GM23338 (cell line): Measurements from ENCODE around the gene TRPC3. TPM values are rescaled to one million over a fixed set of nuclear protein-coding genes. Genes with fewer than 3 reads are reported as not detected.

Source experiments
- ATAC-seq: fragments of 200-7000 bp; cut with Tn5 transposase; 3 replicates; pipeline ENCODE4 v1.9.1; 2020
- DNase-seq: peaks from one replicate; pipeline ENCODE4 v3.0.0-alpha.2; 2015; ENCODE audit warnings: low spot score
- H2AFZ ChIP-seq: fragments of 200-600 bp; sonication (generic); 2 replicates; pipeline ENCODE4 v1.8.0; 2016; ENCODE audit warnings: antibody characterized with exemption, mild to moderate bottlenecking, moderate library complexity
- H3F3A ChIP-seq: fragments of 200-600 bp; sonication (generic); replicated peaks from 2 replicates; pipeline ENCODE4 v1.8.0; 2017; ENCODE audit warnings: antibody characterized with exemption, mixed run types, low read depth
- H3K27ac ChIP-seq: fragments of 200-600 bp; sonication (generic); 2 replicates; pipeline ENCODE4 v1.6.1; 2016; ENCODE audit warnings: low read depth
- H3K27me3 ChIP-seq: fragments of 200-600 bp; sonication (generic); 2 replicates; pipeline ENCODE4 v1.8.0; 2016; ENCODE audit warnings: mild to moderate bottlenecking, mixed run types, moderate library complexity; ENCODE audit not compliant: insufficient read depth
- H3K36me3 ChIP-seq: fragments of 200-600 bp; sonication (generic); 2 replicates; pipeline ENCODE4 v1.8.0; 2016; ENCODE audit warnings: mild to moderate bottlenecking; ENCODE audit not compliant: insufficient read depth
- H3K4me1 ChIP-seq: fragments of 200-600 bp; sonication (generic); 2 replicates; pipeline ENCODE4 v1.8.0; 2016; ENCODE audit warnings: mild to moderate bottlenecking, moderate library complexity; ENCODE audit not compliant: insufficient read depth
- H3K4me2 ChIP-seq: fragments of 200-600 bp; sonication (generic); 2 replicates; pipeline ENCODE4 v1.7.1; 2017; ENCODE audit warnings: mixed run types
- H3K4me3 ChIP-seq: fragments of 200-600 bp; sonication (generic); 2 replicates; pipeline ENCODE4 v1.6.1; 2016; ENCODE audit warnings: mixed run types
- H3K79me2 ChIP-seq: fragments of 200-600 bp; sonication (generic); replicated peaks from 2 replicates; pipeline ENCODE4 v1.8.0; 2017; ENCODE audit warnings: mild to moderate bottlenecking; ENCODE audit not compliant: insufficient read depth
- H3K9me2 ChIP-seq: fragments of 200-600 bp; sonication (generic); 2 replicates; pipeline ENCODE4 v1.8.0; 2017; ENCODE audit not compliant: insufficient read depth
- H4K20me1 ChIP-seq: fragments of 200-600 bp; sonication (generic); replicated peaks from 2 replicates; pipeline ENCODE4 v1.8.0; 2017; ENCODE audit warnings: mild to moderate bottlenecking; ENCODE audit not compliant: insufficient read depth
- H3K27ac Mint-ChIP-seq: 2 replicates; pipeline ENCODE4 v1.8.0; 2020; ENCODE audit warnings: inconsistent platforms, mild to moderate bottlenecking, moderate library complexity, mixed read lengths
- H3K27me3 Mint-ChIP-seq: 3 replicates; pipeline ENCODE4 v1.8.0; 2022; ENCODE audit warnings: low read depth, mild to moderate bottlenecking, moderate library complexity, mixed read lengths, inconsistent platforms; ENCODE audit not compliant: insufficient read depth, poor library complexity
- H3K36me3 Mint-ChIP-seq: 3 replicates; pipeline ENCODE4 v1.8.0; 2021; ENCODE audit warnings: low read depth, mild to moderate bottlenecking, inconsistent platforms, moderate library complexity, mixed read lengths
- H3K4me1 Mint-ChIP-seq: 3 replicates; pipeline ENCODE4 v1.8.0; 2020; ENCODE audit warnings: mild to moderate bottlenecking, inconsistent platforms, mixed read lengths
- H3K4me3 Mint-ChIP-seq: 3 replicates; pipeline ENCODE4 v1.8.0; 2021; ENCODE audit warnings: moderate library complexity, mild to moderate bottlenecking, inconsistent platforms, mixed read lengths
- H3K9me3 Mint-ChIP-seq: 3 replicates; pipeline ENCODE4 v1.8.0; 2020; ENCODE audit warnings: moderate library complexity, mild to moderate bottlenecking, inconsistent platforms, mixed read lengths
- CREB1 ChIP-seq: fragments of 250-450 bp; sonication (Bioruptor Pico); IDR thresholded peaks from 2 replicates; pipeline ENCODE4 v1.5.0; 2020; ENCODE audit warnings: low read depth, mild to moderate bottlenecking, moderate library complexity
- EZH2 ChIP-seq: fragments of 200-600 bp; sonication (generic); IDR thresholded peaks from one replicate; pipeline ENCODE4 v1.8.0; 2017; ENCODE audit warnings: antibody characterized with exemption, mild to moderate bottlenecking, low read depth; ENCODE audit not compliant: unreplicated experiment
- EZH2phosphoT487 ChIP-seq: fragments of 200-600 bp; sonication (generic); IDR thresholded peaks from one replicate; pipeline ENCODE4 v1.8.1; 2018; ENCODE audit warnings: antibody characterized with exemption; ENCODE audit not compliant: unreplicated experiment
- JUNB ChIP-seq: IDR thresholded peaks from one replicate; pipeline ENCODE4 v1.6.1; 2016; ENCODE audit warnings: antibody characterized with exemption; ENCODE audit not compliant: unreplicated experiment
- NANOG ChIP-seq: IDR thresholded peaks from 2 replicates; pipeline ENCODE4 v1.6.1; 2016; ENCODE audit warnings: antibody characterized with exemption, borderline replicate concordance
- POLR2AphosphoS5 ChIP-seq: IDR thresholded peaks from 2 replicates; pipeline ENCODE4 v1.6.1; 2016; ENCODE audit warnings: antibody characterized with exemption, low read depth
- STAT1 ChIP-seq: IDR thresholded peaks from one replicate; pipeline ENCODE4 v1.6.1; 2016; ENCODE audit warnings: antibody characterized with exemption; ENCODE audit not compliant: unreplicated experiment
- ZNF114 ChIP-seq: fragments of 250-450 bp; sonication (Bioruptor Pico); IDR thresholded peaks from 2 replicates; pipeline ENCODE4 v1.5.0; 2020; ENCODE audit warnings: mild to moderate bottlenecking, moderate library complexity
- ZNF331 ChIP-seq: fragments of 250-450 bp; sonication (Bioruptor Pico); IDR thresholded peaks from 2 replicates; pipeline ENCODE4 v1.5.0; 2020; ENCODE audit warnings: low read depth, mild to moderate bottlenecking, moderate library complexity
- polyA plus RNA-seq: library from polyadenylated mRNA; unstranded; fragments of >200 nt; fragmentation: Nextera tagmentation; extraction: Ambion mirVana; gene quantifications from 2 replicates; pipeline ENCODE4 v1.2.1, GENCODE V29; 2016
- total RNA-seq: library from RNA; depleted of rRNA; stranded (reverse); fragments of >200 nt; shearing (Covaris generic); gene quantifications from 2 replicates; pipeline ENCODE4 v1.2.3, GENCODE V29; 2014
- TF ChIP-seq, protein P1 (sequence below): IDR thresholded peaks from 2 replicates; pipeline ENCODE4 v1.6.1; 2016; ENCODE audit warnings: antibody characterized with exemption
- TF ChIP-seq, protein P2 (sequence below): IDR thresholded peaks from one replicate; pipeline ENCODE4 v1.6.1; 2018; ENCODE audit warnings: antibody characterized with exemption; ENCODE audit not compliant: unreplicated experiment
- TF ChIP-seq, protein P3 (sequence below): fragments of 250-450 bp; sonication (Bioruptor Pico); IDR thresholded peaks from 2 replicates; pipeline ENCODE4 v1.5.0; 2020; ENCODE audit warnings: mild to moderate bottlenecking, moderate library complexity
- TF ChIP-seq, protein P4 (sequence below), 2 experiments: fragments of 200-600 bp in 1 of 2; sonication (generic) in 1 of 2; conservative IDR thresholded peaks; 2 replicates each; pipeline versions ENCODE4 v1.5.1 to v1.6.1; 2016 to 2017; ENCODE audit warnings: antibody characterized with exemption in 2 of 2, low read depth in 2 of 2, mild to moderate bottlenecking in 2 of 2, moderate library complexity in 1 of 2

TRPC3 gene
- total and polyA plus RNA-seq, 2 experiments from 2014 or later = 0.44 to 1.0 TPM

DNA sequence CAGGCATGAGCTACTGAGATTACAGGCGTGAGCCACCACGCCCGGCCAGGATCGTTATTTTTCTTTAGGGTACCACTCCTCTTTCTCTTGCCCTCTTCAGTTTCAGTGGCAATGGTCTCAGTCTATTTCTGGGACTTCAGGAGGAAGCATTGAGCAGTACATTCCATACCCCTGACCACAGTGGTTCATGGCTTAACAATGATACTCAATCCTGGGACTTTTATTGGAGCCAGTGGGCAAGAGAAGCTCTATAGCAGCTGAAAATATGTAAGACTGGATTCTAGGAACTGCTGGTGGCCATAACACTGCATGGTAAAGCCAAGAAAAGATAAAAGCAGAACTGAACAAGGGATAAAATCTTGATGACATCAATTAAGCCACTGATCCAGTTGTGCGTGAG, 122.3 kb downstream of the TRPC3 start:
- Histone ChIP-seq H3K27me3 (no peaks in the 10 kb centered on the region), H2AFZ (no peak overlapping the region), H3K9me2 (no peaks in the 10 kb centered on the region), H4K20me1 (no peaks in the 10 kb centered on the region), H3K36me3 (no peaks in the 10 kb centered on the region), H3K4me2 (no peak overlapping the region), H3K79me2 (no peaks in the 10 kb centered on the region), H3F3A (no peaks in the 10 kb centered on the region), H3K27ac (no peak overlapping the region), H3K4me1 (no peaks in the 10 kb centered on the region), H3K4me3 (no peak overlapping the region)
- TF ChIP-seq EZH2 = no peak
- TF ChIP-seq JUNB = no peak
- TF ChIP-seq CREB1 (CRISPR knock-in tag) = no peak
- no peak for TF ChIP-seq ZNF331 (CRISPR knock-in tag)
- TF ChIP-seq, protein P1, sequence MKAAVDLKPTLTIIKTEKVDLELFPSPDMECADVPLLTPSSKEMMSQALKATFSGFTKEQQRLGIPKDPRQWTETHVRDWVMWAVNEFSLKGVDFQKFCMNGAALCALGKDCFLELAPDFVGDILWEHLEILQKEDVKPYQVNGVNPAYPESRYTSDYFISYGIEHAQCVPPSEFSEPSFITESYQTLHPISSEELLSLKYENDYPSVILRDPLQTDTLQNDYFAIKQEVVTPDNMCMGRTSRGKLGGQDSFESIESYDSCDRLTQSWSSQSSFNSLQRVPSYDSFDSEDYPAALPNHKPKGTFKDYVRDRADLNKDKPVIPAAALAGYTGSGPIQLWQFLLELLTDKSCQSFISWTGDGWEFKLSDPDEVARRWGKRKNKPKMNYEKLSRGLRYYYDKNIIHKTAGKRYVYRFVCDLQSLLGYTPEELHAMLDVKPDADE = no peak
- no peak for TF ChIP-seq EZH2phosphoT487
- TF ChIP-seq, protein P2, sequence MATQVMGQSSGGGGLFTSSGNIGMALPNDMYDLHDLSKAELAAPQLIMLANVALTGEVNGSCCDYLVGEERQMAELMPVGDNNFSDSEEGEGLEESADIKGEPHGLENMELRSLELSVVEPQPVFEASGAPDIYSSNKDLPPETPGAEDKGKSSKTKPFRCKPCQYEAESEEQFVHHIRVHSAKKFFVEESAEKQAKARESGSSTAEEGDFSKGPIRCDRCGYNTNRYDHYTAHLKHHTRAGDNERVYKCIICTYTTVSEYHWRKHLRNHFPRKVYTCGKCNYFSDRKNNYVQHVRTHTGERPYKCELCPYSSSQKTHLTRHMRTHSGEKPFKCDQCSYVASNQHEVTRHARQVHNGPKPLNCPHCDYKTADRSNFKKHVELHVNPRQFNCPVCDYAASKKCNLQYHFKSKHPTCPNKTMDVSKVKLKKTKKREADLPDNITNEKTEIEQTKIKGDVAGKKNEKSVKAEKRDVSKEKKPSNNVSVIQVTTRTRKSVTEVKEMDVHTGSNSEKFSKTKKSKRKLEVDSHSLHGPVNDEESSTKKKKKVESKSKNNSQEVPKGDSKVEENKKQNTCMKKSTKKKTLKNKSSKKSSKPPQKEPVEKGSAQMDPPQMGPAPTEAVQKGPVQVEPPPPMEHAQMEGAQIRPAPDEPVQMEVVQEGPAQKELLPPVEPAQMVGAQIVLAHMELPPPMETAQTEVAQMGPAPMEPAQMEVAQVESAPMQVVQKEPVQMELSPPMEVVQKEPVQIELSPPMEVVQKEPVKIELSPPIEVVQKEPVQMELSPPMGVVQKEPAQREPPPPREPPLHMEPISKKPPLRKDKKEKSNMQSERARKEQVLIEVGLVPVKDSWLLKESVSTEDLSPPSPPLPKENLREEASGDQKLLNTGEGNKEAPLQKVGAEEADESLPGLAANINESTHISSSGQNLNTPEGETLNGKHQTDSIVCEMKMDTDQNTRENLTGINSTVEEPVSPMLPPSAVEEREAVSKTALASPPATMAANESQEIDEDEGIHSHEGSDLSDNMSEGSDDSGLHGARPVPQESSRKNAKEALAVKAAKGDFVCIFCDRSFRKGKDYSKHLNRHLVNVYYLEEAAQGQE = no peak
- TF ChIP-seq NANOG = no peak
- TF ChIP-seq, protein P3, sequence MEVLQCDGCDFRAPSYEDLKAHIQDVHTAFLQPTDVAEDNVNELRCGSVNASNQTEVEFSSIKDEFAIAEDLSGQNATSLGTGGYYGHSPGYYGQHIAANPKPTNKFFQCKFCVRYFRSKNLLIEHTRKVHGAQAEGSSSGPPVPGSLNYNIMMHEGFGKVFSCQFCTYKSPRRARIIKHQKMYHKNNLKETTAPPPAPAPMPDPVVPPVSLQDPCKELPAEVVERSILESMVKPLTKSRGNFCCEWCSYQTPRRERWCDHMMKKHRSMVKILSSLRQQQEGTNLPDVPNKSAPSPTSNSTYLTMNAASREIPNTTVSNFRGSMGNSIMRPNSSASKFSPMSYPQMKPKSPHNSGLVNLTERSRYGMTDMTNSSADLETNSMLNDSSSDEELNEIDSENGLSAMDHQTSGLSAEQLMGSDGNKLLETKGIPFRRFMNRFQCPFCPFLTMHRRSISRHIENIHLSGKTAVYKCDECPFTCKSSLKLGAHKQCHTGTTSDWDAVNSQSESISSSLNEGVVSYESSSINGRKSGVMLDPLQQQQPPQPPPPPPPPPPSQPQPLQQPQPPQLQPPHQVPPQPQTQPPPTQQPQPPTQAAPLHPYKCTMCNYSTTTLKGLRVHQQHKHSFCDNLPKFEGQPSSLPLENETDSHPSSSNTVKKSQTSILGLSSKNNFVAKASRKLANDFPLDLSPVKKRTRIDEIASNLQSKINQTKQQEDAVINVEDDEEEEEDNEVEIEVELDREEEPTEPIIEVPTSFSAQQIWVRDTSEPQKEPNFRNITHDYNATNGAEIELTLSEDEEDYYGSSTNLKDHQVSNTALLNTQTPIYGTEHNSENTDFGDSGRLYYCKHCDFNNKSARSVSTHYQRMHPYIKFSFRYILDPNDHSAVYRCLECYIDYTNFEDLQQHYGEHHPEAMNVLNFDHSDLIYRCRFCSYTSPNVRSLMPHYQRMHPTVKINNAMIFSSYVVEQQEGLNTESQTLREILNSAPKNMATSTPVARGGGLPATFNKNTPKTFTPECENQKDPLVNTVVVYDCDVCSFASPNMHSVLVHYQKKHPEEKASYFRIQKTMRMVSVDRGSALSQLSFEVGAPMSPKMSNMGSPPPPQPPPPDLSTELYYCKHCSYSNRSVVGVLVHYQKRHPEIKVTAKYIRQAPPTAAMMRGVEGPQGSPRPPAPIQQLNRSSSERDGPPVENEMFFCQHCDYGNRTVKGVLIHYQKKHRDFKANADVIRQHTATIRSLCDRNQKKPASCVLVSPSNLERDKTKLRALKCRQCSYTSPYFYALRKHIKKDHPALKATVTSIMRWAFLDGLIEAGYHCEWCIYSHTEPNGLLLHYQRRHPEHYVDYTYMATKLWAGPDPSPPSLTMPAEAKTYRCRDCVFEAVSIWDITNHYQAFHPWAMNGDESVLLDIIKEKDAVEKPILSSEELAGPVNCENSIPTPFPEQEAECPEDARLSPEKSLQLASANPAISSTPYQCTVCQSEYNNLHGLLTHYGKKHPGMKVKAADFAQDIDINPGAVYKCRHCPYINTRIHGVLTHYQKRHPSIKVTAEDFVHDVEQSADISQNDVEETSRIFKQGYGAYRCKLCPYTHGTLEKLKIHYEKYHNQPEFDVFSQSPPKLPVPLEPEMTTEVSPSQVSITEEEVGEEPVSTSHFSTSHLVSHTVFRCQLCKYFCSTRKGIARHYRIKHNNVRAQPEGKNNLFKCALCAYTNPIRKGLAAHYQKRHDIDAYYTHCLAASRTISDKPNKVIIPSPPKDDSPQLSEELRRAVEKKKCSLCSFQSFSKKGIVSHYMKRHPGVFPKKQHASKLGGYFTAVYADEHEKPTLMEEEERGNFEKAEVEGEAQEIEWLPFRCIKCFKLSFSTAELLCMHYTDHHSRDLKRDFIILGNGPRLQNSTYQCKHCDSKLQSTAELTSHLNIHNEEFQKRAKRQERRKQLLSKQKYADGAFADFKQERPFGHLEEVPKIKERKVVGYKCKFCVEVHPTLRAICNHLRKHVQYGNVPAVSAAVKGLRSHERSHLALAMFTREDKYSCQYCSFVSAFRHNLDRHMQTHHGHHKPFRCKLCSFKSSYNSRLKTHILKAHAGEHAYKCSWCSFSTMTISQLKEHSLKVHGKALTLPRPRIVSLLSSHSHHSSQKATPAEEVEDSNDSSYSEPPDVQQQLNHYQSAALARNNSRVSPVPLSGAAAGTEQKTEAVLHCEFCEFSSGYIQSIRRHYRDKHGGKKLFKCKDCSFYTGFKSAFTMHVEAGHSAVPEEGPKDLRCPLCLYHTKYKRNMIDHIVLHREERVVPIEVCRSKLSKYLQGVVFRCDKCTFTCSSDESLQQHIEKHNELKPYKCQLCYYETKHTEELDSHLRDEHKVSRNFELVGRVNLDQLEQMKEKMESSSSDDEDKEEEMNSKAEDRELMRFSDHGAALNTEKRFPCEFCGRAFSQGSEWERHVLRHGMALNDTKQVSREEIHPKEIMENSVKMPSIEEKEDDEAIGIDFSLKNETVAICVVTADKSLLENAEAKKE (CRISPR knock-in tag) = no peak
- TF ChIP-seq POLR2AphosphoS5 = no peak
- TF ChIP-seq ZNF114 = no peak
- no peak for TF ChIP-seq STAT1
- TF ChIP-seq, protein P4, sequence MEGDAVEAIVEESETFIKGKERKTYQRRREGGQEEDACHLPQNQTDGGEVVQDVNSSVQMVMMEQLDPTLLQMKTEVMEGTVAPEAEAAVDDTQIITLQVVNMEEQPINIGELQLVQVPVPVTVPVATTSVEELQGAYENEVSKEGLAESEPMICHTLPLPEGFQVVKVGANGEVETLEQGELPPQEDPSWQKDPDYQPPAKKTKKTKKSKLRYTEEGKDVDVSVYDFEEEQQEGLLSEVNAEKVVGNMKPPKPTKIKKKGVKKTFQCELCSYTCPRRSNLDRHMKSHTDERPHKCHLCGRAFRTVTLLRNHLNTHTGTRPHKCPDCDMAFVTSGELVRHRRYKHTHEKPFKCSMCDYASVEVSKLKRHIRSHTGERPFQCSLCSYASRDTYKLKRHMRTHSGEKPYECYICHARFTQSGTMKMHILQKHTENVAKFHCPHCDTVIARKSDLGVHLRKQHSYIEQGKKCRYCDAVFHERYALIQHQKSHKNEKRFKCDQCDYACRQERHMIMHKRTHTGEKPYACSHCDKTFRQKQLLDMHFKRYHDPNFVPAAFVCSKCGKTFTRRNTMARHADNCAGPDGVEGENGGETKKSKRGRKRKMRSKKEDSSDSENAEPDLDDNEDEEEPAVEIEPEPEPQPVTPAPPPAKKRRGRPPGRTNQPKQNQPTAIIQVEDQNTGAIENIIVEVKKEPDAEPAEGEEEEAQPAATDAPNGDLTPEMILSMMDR (conservative IDR thresholded peaks at IDR 0.05; ENCODE audit: low read depth in 2 of 2) = no peak
- ATAC-seq = no peak
- H3K27me3 Mint-ChIP-seq = no peaks in the 10 kb centered on the region
- no peaks in the 10 kb centered on the region for H3K36me3 Mint-ChIP-seq
- no peak overlapping the region for H3K27ac Mint-ChIP-seq
- H3K4me3 Mint-ChIP-seq = no peak overlapping the region
- DNase-seq = no peak
- no peaks in the 10 kb centered on the region for H3K9me3 Mint-ChIP-seq
- no peaks in the 10 kb centered on the region for H3K4me1 Mint-ChIP-seq
